Stimulated activated CD8-positive, alpha-beta memory T cell treated with anti-CD3 and anti-CD28 coated beads, Interleukin-4, amount 100 ng/mL, for 48 hours (primary cell): ENCODE results near the gene ZNF207.
"Not testable (repeated sequence)": the region's sequence is repeated elsewhere in the genome, so short reads cannot be mapped to it uniquely, and the experiment has no call there.

ENCODE experiments used
- DNase-seq: peaks from one replicate; pipeline ENCODE4 v3.0.0-alpha.2; 2020

The ZNF207 gene

DNA sequence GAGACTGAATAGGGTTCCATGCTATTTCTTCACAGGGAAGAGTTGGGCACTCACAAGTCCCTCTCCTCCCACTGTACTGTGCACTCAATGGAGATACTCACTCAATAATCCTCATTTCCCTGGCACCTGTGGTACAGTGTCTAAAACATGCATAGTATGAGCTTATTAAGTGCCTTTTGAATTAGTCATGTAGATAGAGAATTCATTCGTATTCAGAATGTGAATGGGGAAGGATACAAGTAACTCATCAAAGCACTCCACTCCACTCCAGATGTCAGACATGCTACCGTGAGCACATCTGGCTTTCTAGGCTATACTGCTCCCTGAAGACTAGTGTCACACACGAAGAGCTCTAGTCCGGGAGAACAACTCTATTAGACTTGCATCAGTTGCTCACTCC is 14.3 kb upstream of the ZNF207 start:
- no peak for DNase-seq

DNA sequence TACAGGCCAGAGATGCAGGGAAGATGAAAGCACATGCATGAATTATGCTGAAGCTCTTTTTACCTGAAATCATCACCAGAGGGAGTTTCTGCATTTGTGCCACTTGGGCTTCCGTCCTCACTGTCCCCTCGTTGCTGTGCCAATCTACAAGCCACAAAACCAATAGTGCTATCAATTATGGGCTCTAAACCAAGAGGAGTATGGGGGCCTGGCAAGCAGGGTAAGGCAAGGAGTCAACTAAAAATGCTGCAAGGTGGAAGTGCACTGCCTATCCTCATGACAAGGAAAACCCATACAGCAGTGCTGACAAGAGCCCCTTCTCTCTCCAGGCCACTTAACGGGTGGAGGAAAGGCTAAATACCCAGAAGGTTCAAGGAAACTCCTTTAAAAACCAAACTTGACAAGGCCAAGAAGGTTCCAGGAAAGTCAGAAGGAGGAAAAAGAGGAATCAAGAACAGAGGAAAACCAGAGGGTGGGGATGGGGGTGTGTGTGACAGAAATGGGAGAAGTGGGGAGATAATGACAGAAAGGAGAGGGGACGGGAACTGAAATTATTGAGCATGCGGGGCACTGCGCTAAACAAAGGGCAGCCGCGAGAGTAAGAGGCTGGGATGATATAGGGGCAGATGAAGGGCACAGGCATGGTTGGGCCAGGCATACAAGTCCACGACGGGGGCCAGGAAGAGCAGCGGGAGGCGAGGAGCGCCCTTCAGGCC is 8.7 kb upstream of the ZNF207 start:
- DNase-seq = peak; percentile 60

DNA sequence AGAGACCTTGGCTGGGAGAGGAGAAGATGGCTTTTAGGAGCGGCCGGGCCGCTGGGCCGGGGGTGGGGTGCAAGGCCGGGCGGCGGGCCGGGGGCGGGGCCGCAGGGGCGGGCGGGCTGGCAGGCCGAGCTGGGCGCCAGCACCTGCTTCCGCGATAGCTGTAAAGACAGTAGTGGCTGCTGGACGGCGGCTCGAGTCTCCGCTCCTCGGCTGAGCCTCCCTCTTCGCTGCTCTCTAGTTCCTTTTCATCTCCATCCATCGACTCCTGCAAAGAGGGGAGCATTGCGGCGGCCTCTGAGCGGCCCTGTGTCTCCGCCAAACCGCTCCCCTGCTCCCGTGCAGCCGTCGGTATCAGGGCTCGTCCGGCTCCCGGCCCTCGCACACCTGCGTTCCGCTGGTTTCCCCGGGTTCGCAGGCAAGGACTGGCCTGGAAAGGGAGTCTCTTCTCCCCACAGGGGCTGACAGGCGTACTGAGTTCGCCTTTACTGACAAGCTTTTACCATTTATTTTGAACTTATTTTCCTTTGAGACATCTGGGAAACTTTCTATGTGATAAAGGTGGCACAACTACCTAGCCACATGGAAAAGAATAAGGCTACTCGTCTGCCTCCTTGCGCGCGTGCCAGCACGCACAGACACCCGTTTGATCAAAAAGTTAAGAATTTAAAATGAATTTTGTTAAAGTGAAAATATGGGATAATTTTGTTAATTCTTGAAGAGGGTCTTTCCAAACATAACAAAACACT is 7.9 kb upstream of the ZNF207 start, which contains the start of gene C17orf75:
C17orf75 (minus strand) TSS at position 317 of the 746 bp plus-strand sequence; CDS start at position 283, 34 bp downstream.
- DNase-seq = peak; percentile 89

DNA sequence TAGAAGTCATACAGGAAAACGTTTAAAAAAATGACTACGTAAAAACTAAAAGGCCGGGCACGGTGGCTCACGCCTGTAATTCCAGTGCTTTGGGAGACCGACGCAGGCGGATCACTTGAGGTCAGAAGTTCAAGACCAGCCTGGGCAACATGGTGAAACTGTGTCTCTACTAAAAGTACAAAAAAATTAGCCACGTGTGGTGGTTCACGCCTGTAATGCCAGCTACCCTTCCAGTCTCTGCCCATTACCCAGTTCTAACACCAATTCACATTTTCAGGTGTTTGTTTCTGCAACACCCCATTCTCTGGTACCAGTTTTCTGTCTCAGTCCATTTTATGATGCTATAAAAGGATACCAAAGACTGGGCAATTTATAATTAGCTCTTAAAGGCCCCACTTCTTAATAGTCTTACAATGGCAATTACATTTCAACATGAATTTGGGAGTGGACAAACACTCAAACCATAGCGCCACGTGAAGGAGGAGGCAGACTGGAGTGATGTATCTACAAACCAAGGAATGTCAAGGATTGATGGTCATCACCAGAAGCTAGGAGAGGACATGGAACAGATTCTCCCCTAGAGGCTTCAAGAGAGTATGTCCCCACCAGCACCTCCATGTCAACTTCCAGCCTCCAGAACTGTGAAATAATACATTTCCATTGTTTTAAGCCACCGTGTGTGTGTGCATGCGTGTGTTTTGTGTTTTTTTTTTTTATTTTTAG is 7.2 kb upstream of the ZNF207 start:
- peak; percentile 23 for DNase-seq

DNA sequence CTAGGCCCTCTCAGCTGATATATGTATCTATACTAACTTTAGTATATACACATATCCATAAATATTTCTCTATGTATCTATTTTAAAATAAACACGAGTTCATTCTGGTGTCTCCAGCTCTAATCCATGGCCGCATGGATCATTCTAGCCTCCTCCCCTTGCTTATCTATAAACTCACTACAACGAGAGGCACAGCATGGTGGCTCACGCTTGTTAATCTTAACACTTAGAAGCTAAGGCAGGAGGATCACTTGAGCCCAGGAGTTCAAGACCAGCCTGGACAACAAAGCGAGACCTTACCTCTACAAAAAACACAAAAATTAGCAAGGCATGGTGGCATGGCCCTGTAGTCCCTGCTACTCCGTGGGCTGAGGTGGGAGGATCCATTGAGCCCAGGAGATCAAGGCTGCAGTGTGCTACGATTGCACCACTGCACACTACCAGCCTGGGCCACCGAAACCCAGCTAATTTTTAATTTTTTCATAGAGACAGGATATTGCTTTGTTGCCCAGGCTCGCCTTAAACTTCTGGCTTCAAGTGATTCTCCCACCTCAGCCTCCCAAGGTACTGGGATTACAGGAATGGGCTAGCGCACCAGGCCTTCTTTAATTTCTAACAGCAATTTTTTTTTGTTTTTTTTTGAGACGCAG is 3.9 kb upstream of the ZNF207 start:
- no peak for DNase-seq

DNA sequence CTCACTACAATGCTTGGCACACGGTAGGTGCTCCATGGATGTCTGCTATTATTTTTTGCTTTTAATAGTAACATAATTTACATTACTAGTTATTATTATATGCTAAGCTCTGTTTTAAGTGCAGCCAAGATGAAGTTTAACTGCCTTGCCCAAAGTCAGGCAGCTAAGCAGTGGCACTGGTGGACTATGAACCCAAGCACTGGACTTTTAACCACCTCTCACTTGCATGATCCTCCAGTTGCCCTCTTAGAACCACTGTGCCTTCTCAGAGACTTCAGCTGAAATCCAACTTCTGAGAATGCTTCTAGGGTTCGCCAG is 1.5 kb upstream of the ZNF207 start:
- DNase-seq = no peak

DNA sequence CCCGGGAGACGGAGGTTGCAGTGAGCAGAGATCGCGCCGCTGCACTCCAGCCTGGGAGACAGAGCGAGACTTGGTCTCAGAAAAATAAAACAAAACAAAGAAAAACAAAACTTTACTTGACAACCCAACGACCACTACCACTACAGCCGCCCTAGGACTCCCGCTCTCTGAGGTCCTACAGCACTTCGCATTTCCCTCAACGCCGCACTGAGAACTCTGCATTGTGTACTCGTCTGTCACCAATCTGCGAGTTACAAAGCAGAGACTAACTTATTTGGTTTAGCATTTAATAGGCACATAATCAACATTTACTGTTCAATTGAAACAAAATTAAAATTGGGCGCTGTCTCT is 479 bp upstream of the ZNF207 start:
- no peak for DNase-seq

DNA sequence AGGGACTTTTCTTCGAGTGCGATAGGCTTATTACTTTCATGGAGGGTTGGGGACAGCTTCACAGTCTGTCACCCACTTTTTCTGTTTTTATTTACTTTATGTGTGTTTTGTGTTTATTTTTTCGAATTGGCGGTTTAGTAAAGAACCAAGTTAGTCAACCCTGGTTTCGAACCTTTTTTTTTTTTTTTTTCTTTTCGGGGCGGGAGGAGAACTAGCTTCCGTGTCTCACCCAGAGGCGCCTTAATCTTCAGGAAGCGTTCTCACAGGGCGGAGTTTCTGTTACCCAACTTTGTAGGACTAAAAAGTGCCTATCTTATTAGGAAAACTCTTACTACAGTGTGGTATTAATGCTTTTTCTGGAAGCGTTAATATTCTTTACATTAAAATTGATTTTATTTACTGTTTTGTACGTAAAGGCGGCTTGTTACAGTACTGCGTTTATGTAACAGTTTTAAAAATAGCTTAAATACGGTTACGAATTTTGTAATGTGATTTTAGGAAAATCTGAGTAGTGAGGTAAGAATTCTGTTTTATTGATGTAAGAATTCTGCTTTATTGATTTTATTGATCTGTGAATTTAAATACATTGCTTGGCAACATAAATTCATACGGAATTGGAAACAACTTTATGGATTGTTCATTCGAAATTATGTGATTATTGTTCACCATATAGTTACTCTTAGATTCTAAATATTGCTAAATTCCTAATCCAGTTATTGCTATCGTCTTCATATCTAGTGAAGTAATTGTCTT is 885 bp downstream of the ZNF207 start:
- DNase-seq = no peak

DNA sequence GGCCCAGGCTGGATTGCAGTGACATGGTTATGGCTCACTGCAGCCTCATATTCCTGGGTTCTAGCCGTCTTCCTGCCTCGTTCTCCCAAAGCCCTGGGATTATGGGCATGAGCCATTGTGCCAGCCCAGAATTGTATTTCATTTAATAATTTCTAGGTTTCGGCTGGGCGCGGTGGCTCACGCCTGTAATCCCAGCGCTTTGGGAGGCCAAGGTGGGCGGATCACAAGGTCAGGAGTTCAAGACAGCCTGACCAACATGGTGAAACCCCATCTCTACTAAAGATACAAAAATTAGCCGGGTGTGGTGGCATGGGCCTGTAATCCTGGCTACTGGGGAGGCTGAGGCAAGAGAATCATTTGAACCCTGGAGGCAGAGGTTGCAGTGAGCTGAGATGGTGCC is 2.8 kb downstream of the ZNF207 start:
- DNase-seq = not testable (repeated sequence)

DNA sequence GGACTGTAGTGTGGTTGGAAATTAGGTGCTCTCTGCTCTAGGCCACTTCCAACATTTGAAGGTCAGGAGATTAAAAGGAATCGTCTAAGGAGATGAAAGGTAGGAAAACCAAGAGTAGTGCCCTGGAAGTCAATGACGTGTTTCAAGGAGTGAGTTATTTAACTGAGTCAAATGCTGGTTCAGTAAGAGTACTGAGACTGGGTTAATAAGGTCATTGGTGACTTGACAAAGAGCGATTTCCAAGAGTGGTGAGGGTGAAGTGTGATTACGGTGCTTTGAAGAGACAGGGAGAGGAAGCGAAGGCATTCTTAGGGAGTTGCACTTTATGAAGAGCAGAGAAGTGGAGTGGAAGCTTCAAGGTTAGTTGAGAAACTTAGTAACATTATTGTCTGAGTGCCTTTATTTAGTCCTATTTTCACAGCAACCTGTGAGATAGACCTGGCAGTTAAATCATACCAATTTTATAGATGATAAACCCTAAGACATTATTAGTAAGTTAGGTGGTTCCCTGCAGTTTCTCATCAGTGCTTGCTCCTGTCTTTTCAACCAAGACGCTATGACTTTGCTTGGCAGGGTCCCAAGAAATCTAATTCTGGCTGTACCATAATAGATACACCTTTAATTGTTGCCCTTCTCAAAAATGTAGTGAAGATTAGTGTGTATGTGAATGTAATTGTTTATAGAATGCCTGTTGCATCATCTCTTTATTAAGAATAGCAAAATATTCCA is 5.9 kb downstream of the ZNF207 start:
- DNase-seq = no peak

DNA sequence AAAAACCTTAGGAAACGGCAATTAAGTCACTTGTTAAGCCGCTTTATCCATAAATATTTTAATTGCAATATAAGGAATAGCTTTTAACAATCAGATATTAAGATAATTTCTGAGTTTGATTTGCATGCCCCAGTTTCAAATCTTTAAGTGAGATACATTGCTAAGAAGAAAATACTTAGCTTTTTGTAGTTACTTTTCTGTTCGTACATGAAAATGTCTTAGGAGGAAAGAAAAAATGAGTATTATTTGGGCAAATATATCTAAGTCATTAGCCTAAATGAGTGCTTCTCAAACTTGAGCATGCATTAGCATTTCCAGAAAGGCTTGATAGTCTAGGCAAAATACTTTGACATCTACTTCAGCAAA is 6.4 kb downstream of the ZNF207 start:
- DNase-seq = no peak

DNA sequence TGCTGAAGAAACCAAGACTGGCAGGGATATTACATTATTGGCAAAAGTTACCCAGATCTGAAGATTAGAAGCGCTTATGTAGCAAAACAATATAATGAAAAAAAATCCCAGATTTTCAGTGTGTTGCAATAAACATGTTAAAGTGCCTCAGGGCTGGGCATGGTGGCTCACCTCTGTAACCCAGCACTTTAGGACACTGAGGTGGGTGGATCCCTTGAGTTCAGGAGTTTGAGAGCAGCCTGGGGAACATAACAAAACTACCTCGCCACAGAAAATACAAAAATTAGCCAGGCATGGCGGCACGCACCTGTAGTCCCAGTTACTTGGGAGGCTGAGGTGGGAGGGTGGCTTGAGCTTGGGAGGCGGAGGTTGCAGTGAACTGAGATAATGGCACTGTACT is 6.8 kb downstream of the ZNF207 start:
- no peak for DNase-seq

DNA sequence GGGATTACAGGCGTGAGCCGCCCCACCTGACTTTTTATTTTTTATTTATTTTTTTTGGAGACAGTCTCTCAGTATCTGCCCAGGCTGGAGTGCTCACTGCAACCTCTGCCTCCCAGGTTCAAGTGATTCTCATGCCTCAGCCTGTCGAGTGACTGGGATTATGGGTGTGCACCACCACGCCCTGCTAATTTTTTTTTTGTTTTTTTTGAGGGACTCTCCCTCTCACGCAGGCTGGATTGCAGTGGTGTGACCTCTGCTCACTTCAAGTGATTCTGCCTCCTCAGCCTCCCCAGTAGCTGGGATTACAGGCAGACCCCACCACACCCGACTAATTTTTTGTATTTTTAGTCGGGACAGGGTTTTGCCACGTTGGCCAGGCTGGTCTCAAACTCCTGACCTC is 7.7 kb downstream of the ZNF207 start:
- DNase-seq = no peak

DNA sequence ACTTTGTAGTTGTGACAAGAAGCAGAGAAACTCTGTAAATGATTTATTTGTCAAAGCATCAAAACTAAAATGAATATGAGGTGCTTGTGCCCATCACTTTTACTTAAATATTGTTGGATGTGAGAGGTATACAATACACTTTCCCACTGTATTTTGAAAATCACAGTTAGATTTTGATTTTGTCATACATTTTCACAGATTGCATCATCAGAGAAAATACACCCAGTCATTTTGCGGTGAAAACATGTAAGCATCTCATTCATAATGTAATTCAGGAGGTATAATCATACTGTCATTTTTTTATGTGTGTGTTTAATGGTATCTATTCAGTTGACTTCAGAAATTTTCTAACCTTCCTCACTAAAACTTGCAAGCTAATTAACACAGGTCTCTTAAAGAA is 11.3 kb downstream of the ZNF207 start:
- DNase-seq = no peak

DNA sequence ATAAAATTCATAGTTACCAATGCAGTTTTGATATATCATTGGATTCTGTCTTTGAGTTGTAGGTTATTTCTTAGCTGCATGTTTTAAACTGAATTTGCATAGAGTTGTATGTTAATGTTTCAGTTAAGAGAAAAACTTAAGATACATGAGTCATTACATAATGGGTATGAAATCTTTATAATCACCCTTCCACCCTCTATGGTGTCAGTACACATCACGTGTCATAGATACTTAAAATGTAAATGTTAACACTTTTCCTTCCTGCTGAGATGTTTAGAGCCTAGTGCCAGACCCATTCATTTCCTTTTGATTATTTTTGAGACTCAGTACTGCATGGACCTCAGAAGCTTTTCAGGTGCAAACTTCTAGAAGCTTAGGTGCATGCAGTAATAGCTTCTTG is 20.5 kb downstream of the ZNF207 start:
- no peak for DNase-seq

DNA sequence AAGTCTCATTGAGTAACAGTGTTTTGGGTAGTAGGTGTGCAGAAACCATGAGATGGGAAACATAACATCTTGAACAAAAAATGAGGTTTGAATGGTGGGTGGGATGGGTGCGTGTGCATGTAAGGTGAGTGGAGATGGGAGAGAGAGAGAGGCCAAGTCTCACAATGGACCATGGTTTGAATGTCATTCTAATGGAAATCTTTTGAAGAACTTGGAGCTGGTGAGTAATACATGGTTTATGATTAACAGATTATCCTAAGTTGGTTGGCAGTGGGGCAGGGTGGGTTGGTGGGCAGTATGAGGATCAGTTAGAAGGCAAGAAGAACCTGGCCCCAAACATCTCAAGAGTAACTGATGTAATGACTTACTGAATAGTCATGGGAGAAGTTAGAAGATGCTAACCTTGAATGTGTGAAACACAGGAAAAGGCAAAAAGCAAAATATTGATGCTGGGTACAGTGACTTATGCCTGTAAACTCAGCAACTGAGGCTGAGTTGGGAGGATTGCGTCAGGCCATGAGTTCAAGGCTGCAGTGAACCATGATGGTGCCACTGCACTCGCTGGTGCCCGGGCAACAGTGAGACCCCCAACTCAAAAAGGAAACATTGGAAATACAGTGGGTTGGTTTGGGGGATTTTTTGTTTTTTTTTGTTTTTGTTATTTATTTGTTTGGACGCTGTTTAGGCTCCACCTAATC is 32.7 kb downstream of the ZNF207 start:
- no peak for DNase-seq

DNA sequence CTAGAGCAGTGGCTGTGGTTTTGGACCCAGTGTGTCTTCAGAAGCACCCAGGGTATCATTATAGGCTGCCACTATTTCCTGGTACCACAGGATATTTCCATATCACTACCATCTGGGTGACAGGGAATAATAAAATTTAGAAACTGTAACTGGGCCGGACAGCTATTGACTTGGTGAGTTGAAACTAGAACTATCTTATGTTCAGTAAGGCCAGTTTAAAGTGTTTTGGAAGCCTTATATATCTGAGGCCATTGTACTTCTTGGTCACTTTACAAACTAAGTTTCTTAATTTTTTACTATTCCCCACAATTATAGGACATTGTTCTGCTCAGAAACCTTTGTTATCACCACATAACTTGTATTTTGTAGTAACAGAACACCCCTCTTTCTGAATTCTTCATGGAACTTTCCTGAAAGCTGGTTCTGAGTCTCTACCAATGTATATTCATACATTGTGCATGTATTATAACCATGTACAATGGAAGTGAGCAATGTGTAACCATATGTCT is 34.0 kb downstream of the ZNF207 start:
- DNase-seq = no peak

DNA sequence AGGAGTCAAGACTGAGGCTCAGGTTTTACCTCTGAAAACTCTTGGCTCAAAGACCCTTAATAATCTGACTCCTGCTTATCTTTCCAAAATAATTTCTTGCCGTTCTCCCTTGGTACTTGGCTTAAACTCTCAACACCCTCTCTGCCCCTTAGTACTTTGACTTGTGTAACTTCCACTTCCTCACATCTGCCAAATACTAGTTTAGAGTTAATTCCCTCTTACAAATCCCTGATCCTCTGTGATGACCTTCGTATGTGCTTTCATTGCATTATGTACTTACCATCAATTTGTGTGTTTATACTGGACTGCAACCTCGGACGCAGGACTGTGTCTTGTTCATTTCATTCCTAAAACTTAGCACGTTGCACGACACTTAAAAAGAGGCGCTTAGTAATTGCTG is 35.2 kb downstream of the ZNF207 start:
- DNase-seq = no peak

DNA sequence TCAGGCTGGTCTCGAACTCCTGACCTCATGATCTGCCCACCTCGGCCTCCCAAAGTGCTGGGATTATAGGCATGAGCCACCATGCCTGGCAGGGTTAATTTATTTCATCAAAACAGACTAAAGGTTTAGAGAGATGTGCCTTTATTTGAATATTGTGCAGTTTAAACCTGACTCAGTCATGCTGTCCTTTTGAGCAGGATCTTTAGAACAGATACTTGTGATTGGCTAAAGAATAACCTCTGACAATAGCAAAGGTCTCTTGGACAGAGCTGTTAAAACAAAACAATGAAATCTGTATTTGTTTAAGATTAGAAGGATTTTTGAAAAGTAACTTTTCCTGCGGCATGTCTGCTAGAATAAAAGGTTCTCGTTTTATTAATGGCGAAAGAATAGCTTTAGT is 36.0 kb downstream of the ZNF207 start:
- DNase-seq = no peak

DNA sequence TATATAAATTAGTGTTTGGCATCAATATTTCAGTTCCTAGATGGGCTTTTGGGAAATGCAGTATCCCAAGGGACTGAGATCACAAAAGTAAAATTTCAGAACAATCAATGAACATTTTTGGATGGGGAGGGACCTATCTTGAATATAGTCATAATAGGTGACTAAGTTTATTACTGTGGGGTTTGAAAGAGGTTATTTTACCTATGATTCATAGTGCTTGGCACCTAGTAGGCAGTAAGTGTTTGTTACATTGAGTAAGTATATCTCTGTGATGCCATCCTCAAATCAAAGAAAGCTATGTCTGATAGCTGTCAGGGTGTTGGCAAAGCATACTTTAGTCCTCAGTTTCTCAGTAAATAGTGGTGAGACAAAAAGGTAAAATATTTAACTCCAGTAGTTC is 36.9 kb downstream of the ZNF207 start:
- no peak for DNase-seq

DNA sequence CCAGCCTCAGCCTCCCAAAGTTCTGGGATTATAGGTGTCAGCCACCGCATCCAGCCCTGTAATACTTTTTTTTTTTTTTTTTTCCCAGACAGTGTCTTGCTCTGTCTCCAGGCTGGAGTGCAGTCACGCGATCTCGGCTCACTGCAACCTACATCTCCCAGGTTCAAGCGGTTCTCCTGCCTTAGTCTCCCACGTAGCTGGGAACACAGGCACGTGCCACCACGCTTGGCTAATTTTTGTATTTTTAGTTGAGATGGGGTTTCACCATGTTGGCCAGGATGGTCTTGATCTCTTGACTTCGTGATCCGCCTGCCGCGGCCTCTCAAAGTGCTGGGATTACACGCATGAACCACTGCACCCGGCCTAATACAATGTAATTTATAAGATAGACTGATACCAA is 38.2 kb downstream of the ZNF207 start:
- DNase-seq = not testable (repeated sequence)
